ENCODE results near the gene RAB6A. TPM values are rescaled to one million over a fixed set of nuclear protein-coding genes. Genes with fewer than 3 reads are reported as not detected.

Gene RAB6A
- total RNA-seq, 1 experiment from 2014 or later, result 92.3 TPM

DNA sequence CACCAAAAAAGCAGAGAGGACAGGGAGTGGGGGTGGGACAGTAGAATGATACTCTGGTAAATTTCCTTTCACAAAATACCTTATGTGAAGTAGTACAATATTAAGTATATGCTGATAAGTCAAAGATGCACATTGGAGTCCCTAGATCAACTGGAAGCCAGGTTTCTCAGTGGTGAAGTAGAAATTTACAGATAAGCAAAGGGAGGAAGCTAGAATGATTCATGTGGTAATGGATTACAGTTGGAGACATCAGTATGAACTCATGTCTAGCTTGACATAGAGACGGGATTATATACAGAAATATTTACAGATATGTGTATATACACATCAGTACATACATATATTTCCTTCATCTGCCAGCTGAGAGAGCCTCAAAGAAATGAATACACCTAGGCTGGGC, 93.0 kb downstream of the RAB6A start:
- TF ChIP-seq, protein P1, sequence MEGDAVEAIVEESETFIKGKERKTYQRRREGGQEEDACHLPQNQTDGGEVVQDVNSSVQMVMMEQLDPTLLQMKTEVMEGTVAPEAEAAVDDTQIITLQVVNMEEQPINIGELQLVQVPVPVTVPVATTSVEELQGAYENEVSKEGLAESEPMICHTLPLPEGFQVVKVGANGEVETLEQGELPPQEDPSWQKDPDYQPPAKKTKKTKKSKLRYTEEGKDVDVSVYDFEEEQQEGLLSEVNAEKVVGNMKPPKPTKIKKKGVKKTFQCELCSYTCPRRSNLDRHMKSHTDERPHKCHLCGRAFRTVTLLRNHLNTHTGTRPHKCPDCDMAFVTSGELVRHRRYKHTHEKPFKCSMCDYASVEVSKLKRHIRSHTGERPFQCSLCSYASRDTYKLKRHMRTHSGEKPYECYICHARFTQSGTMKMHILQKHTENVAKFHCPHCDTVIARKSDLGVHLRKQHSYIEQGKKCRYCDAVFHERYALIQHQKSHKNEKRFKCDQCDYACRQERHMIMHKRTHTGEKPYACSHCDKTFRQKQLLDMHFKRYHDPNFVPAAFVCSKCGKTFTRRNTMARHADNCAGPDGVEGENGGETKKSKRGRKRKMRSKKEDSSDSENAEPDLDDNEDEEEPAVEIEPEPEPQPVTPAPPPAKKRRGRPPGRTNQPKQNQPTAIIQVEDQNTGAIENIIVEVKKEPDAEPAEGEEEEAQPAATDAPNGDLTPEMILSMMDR (IDR thresholded peaks at IDR 0.05; ENCODE audit: unreplicated experiment), result no peak
- CTCF ChIA-PET, result interaction anchor here (0.6 kb wide), 1 partner anchor 78 kb away, joined by 3 read pairs; no protein-coding TSS in a partner anchor
- no peaks in the 10 kb centered on the region for H3K9me3 Mint-ChIP-seq (ENCODE audit: low read depth, unreplicated experiment)
- no peak overlapping the region for H3K4me3 Mint-ChIP-seq (ENCODE audit: low read depth, unreplicated experiment)
- H3K4me1 Mint-ChIP-seq (ENCODE audit: low read depth, unreplicated experiment), result peaks cover 8% of the 10 kb centered on the region
- intact Hi-C loops (cut with micrococcal nuclease; ENCODE audit: unreplicated experiment), result no loop called here
- BruUV-seq (replicated peaks), result no TSS peak
- no peak for DNase-seq
- no peaks in the 10 kb centered on the region for H3K27me3 Mint-ChIP-seq (ENCODE audit: unreplicated experiment)
- peaks cover 13% of the 10 kb centered on the region for H3K36me3 Mint-ChIP-seq (ENCODE audit: insufficient read depth, unreplicated experiment)
- H3K27ac Mint-ChIP-seq (ENCODE audit: unreplicated experiment), result no peak overlapping the region

DNA sequence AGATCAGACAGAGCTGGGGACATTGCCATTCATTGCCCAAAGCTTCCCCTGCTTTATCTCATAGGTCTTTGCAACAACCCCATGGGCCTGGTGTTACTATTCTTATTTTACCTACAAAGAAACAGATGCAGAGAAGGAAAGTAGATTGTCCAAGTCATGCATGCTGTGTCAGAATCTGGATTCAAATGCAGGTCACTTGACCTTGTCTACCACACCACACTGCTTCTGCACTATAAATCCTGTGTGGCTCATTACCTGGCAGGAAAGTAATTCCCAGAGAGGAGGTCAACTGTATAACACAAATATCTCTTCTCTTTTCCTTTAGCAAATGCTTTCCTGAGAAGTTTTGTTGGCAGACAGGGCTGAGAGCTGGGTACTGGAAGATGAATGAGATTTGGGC, 96.0 kb downstream of the RAB6A start:
- BruUV-seq (replicated peaks), result no TSS peak
- peaks cover 24% of the 10 kb centered on the region for H3K36me3 Mint-ChIP-seq (ENCODE audit: insufficient read depth, unreplicated experiment)
- DNase-seq, result no peak
- CTCF ChIA-PET, result no interaction called here
- no peak overlapping the region for H3K4me3 Mint-ChIP-seq (ENCODE audit: low read depth, unreplicated experiment)
- TF ChIP-seq, protein P1 (IDR thresholded peaks at IDR 0.05; ENCODE audit: unreplicated experiment), result no peak
- intact Hi-C loops (cut with micrococcal nuclease; ENCODE audit: unreplicated experiment), result loop anchor here (5.0 kb wide), 1 partner anchor 188 kb away; no protein-coding TSS in a partner anchor
- peaks cover 15% of the 10 kb centered on the region for H3K4me1 Mint-ChIP-seq (ENCODE audit: low read depth, unreplicated experiment)
- H3K27me3 Mint-ChIP-seq (ENCODE audit: unreplicated experiment), result no peaks in the 10 kb centered on the region
- no peak overlapping the region for H3K27ac Mint-ChIP-seq (ENCODE audit: unreplicated experiment)
- H3K9me3 Mint-ChIP-seq (ENCODE audit: low read depth, unreplicated experiment), result no peaks in the 10 kb centered on the region

DNA sequence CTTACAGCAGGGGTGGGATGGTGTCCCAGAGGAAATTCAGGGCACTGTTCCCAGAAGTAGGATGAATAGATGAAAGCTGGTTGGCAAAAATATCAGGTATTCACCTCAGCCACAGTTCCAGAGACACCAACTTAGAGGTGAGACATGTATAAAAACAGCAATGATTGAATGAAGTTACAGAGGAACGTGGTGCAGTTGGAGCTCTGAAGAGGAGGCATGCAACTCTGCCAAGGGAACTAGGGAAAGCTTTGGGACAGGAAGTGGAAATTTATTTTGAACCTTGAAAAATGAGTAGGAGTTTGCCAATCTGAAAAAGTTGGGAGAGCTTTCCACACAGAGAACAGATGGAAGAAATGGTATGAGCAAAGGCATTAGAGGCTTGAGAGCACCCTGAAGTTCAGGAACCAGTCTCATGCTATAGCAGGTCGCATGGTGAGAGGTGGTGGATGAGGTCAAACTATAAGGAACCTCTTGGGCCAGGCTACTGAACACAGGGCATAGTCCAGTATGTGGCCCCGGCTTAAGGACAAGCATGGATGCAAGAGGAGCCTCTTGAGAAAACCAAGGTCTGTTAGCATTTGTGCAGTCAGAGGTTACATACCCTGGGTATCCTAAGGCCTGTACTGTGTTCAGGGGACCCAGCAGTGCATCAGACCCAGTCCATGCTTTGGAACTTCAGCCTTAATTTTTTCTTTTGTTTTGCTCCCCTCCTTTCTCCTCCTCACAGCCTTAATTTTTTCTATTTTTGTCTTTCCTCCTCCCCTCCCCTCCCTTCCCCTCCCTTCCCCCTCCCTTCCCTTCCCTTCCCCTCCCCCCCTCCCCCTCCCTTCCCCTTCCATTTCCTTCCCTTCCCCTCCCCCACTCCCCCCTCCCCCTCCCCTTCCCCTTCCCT, 97.0 kb downstream of the RAB6A start:
- Mint-ChIP-seq H3K9me3 (ENCODE audit: low read depth, unreplicated experiment) (no peaks in the 10 kb centered on the region), H3K4me1 (ENCODE audit: low read depth, unreplicated experiment) (peaks cover 23% of the 10 kb centered on the region), H3K27ac (ENCODE audit: unreplicated experiment) (peak overlapping the region; percentile 0), H3K4me3 (ENCODE audit: low read depth, unreplicated experiment) (no peak overlapping the region), H3K27me3 (ENCODE audit: unreplicated experiment) (no peaks in the 10 kb centered on the region), H3K36me3 (ENCODE audit: insufficient read depth, unreplicated experiment) (peaks cover 24% of the 10 kb centered on the region)
- no TSS peak for BruUV-seq (replicated peaks)
- TF ChIP-seq, protein P1 (IDR thresholded peaks at IDR 0.05; ENCODE audit: unreplicated experiment), result no peak
- intact Hi-C loops (cut with micrococcal nuclease; ENCODE audit: unreplicated experiment), result loop anchor here (5.0 kb wide), 1 partner anchor 187 kb away; no protein-coding TSS in a partner anchor
- CTCF ChIA-PET, result interaction anchor here (4.7 kb wide), 1 partner anchor 39 kb away, joined by 74 read pairs; no protein-coding TSS in a partner anchor
- no peak for DNase-seq

DNA sequence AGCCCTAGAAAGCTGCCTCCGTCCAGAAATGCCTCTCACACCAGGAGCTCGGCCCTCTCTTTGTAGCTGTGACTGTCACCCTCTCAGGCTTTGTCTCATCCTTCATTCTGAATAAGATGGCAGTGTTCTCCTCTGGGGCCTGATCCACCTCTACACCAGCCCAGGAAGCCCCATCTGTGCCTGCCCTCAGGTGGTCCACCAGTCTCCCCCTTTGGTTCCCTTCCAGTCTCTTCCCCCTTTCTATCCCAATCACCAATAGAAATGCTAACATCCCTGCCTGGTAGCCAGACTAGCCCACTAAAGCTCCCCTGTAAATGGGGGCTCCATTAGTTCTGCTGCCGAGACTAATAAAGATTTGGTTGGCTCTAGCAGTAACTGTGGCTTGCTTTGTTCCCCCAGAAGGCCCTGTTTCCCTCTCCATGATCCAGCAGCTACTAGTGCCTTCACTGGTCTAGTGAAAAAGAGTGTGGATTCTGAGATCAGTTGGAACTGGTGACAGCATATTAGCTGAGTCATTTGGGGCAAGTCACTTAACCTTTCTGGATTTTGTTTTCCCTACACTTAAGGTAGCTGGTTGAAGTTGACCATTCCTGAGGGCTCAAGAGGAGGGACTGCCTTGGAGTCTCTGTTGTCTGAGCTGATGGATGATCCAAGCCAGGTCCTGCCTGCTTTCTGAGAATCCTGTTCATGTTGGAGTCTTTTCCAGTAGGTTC, 98.3 kb downstream of the RAB6A start:
- no peaks in the 10 kb centered on the region for H3K9me3 Mint-ChIP-seq (ENCODE audit: low read depth, unreplicated experiment)
- TF ChIP-seq, protein P1 (IDR thresholded peaks at IDR 0.05; ENCODE audit: unreplicated experiment), result no peak
- H3K4me1 Mint-ChIP-seq (ENCODE audit: low read depth, unreplicated experiment), result peaks cover 23% of the 10 kb centered on the region
- no peak overlapping the region for H3K4me3 Mint-ChIP-seq (ENCODE audit: low read depth, unreplicated experiment)
- intact Hi-C loops (cut with micrococcal nuclease; ENCODE audit: unreplicated experiment), result loop anchor here (5.0 kb wide), 1 partner anchor 185 kb away; no protein-coding TSS in a partner anchor
- no peak overlapping the region for H3K27ac Mint-ChIP-seq (ENCODE audit: unreplicated experiment)
- H3K36me3 Mint-ChIP-seq (ENCODE audit: insufficient read depth, unreplicated experiment), result peaks cover 20% of the 10 kb centered on the region
- no peak for DNase-seq
- H3K27me3 Mint-ChIP-seq (ENCODE audit: unreplicated experiment), result no peaks in the 10 kb centered on the region
- CTCF ChIA-PET, result interaction anchor here (1.6 to 4.7 kb wide), 2 partner anchors 10 to 37 kb away, joined by 3 to 74 read pairs; no protein-coding TSS in a partner anchor
- BruUV-seq (replicated peaks), result no TSS peak

All from Calu3 (cell line).